ENCODE data around the gene KRTAP5-8.
"Not testable (repeated sequence)": the region's sequence is repeated elsewhere in the genome, so short reads cannot be mapped to it uniquely, and the experiment has no call there.

The KRTAP5-8 gene, protein sequence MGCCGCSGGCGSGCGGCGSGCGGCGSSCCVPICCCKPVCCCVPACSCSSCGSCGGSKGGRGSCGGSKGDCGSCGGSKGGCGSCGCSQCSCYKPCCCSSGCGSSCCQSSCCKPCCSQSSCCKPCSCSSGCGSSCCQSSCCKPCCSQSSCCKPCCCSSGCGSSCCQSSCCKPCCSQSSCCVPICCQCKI

DNA sequence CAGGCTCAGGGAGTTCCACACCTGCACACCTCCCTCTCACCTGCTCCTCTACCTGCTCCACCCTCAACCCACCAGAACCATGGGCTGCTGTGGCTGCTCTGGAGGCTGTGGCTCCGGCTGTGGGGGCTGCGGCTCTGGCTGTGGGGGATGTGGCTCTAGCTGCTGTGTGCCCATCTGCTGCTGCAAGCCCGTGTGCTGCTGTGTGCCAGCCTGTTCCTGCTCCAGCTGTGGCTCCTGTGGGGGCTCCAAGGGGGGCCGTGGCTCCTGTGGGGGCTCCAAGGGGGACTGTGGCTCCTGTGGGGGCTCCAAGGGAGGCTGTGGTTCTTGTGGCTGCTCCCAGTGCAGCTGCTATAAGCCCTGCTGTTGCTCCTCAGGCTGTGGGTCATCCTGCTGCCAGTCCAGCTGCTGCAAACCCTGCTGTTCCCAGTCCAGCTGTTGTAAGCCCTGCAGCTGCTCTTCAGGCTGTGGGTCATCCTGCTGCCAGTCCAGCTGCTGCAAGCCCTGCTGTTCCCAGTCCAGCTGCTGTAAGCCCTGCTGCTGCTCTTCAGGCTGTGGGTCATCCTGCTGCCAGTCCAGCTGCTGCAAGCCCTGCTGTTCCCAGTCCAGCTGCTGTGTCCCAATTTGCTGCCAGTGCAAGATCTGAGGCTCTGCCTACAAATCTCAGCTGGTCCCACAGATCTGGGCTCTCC is at the start of gene KRTAP5-8:
KRTAP5-8 (plus strand) TSS at position 49 of the 689 bp plus-strand sequence; CDS start at position 80, 31 bp downstream.
- H3K27me3 ChIP-seq (ENCODE audit: control insufficient read depth in 2 of 2, insufficient read depth in 2 of 2, low read length in 2 of 2); H3K36me3 ChIP-seq (ENCODE audit: control insufficient read depth in 2 of 2, insufficient read depth in 2 of 2, low read length in 2 of 2); H3K4me1 ChIP-seq (ENCODE audit: control insufficient read depth in 2 of 2, insufficient read depth in 2 of 2, low read length in 2 of 2); H3K4me3 ChIP-seq (ENCODE audit: low read length in 2 of 2); H3K9ac ChIP-seq (ENCODE audit: low read depth in 1 of 2, low read length in 2 of 2); H3K9me3 ChIP-seq (ENCODE audit: control insufficient read depth in 2 of 2, low read length in 2 of 2); H3K27ac ChIP-seq (ENCODE audit: low read depth in 2 of 2, low read length in 2 of 2): not testable (repeated sequence)

DNA sequence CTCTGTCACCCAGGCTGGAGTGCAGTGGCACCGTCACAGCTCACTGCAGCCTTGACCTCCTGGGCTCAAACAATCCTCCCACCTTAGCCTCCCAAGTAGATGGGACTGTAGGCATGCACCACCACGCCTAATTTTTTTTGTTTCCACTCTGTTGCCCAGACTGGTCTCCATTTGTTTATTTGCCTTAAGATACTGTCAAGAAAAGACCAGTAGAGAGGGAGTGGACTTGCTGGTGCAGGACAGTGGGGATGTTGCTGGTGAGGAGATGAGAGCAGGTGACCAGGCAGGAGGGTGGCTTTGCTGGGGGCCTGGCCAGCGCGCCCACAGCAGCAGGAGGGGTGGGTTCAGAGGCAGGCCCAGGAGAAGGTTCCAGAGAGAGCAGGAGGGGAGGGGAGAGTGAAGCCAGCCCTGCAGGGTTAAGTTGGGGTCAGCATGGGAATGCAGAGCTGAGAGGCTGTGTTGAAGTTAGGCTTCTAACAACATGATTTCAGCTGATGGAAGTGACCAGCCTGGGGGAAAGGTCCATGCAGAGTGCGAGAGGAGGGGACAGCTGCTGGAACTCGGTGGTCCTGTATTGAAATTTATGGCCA is 49.0 kb upstream of the KRTAP5-8 start:
- Histone ChIP-seq H3K27ac (ENCODE audit: low read depth in 2 of 2, low read length in 2 of 2) (no peak overlapping the region), H3K9ac (ENCODE audit: low read depth in 1 of 2, low read length in 2 of 2) (no peak overlapping the region), H3K4me3 (ENCODE audit: low read length in 2 of 2) (no peak overlapping the region), H3K27me3 (ENCODE audit: control insufficient read depth in 2 of 2, insufficient read depth in 2 of 2, low read length in 2 of 2) (no peaks in the 10 kb centered on the region), H3K36me3 (ENCODE audit: control insufficient read depth in 2 of 2, insufficient read depth in 2 of 2, low read length in 2 of 2) (peaks cover 66 to 78% of the 10 kb centered on the region in 2 donors), H3K4me1 (ENCODE audit: control insufficient read depth in 2 of 2, insufficient read depth in 2 of 2, low read length in 2 of 2) (no peaks in the 10 kb centered on the region), H3K9me3 (ENCODE audit: control insufficient read depth in 2 of 2, low read length in 2 of 2) (no peaks in the 10 kb centered on the region)

DNA sequence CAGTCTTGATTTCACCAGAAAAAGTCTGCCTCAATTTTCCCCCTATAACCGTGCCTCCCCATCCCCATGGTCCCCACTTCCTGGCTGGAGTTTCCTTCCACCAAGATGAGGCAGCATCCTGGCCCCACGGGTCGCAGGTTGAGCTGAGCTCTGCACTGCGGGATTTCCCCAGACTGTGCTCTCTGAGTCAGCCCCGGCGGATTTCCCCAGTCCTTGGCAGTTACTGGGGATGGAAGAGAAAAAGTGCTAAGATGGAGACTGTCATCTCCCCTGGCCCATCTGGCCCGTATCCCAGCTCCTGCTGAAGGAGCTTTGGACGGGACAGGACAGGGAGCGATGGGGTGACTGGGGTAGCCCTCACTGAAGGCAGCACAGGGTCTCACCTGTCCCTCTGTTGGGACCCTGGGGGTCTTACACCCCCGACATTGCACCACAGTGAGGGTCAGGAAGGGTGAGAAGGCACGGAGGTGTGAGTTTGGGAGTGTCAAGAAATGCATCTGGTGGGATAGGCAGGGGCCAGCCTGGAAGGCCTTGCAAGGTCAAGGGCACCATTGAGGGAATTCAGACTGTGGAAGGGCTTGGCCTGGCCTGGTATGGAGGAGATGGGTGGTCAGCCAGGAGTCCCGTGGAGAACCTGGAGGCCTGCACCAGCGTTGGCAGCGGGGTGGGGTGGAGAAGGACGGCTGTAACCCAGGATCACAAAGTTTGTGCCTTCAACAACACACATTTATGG is 48.3 kb upstream of the KRTAP5-8 start:
- H3K9ac ChIP-seq (ENCODE audit: low read depth in 1 of 2, low read length in 2 of 2), result no peak overlapping the region
- H3K4me1 ChIP-seq (ENCODE audit: control insufficient read depth in 2 of 2, insufficient read depth in 2 of 2, low read length in 2 of 2), result no peaks in the 10 kb centered on the region
- peaks cover 65 to 76% of the 10 kb centered on the region in 2 donors for H3K36me3 ChIP-seq (ENCODE audit: control insufficient read depth in 2 of 2, insufficient read depth in 2 of 2, low read length in 2 of 2)
- no peak overlapping the region for H3K27ac ChIP-seq (ENCODE audit: low read depth in 2 of 2, low read length in 2 of 2)
- H3K9me3 ChIP-seq (ENCODE audit: control insufficient read depth in 2 of 2, low read length in 2 of 2), result no peaks in the 10 kb centered on the region
- no peak overlapping the region for H3K4me3 ChIP-seq (ENCODE audit: low read length in 2 of 2)
- H3K27me3 ChIP-seq (ENCODE audit: control insufficient read depth in 2 of 2, insufficient read depth in 2 of 2, low read length in 2 of 2), result no peaks in the 10 kb centered on the region

DNA sequence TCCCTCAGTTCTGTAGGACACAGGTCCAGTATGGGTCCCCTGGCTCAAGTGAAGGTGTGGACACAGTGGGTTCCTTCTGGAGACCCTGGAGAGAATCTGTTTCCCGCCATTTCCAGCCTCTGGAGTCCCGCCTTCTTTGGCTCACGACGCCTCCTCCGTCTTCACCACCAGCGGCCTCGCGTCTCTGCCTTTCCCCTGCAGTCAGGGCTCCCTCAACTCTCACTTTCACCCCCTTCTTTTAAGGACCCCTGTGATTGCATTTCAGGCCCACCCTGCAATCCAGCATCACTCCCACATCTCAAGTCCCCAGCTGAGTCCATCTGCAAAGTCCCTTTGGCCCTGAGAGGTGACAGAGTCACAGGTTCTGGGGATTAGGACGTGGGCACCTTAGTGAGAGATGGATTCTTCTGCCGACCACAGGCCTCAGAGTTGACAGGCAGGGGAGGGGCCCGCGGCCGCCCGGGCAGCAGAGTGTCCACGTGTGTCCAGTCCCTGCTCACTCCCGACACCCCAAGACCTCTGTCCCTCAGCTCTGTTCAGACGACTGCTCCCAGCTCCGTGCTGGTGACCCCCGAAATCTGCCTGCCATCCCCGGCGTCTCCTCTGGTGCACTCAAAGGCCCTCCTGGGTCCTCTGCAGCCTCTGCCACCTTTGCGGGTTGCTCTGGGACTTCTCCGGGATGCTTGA is 47.6 kb upstream of the KRTAP5-8 start:
- Histone ChIP-seq H3K4me1 (ENCODE audit: control insufficient read depth in 2 of 2, insufficient read depth in 2 of 2, low read length in 2 of 2) (no peaks in the 10 kb centered on the region), H3K9ac (ENCODE audit: low read depth in 1 of 2, low read length in 2 of 2) (no peak overlapping the region), H3K4me3 (ENCODE audit: low read length in 2 of 2) (no peak overlapping the region), H3K9me3 (ENCODE audit: control insufficient read depth in 2 of 2, low read length in 2 of 2) (no peaks in the 10 kb centered on the region), H3K27me3 (ENCODE audit: control insufficient read depth in 2 of 2, insufficient read depth in 2 of 2, low read length in 2 of 2) (no peaks in the 10 kb centered on the region), H3K27ac (ENCODE audit: low read depth in 2 of 2, low read length in 2 of 2) (no peak overlapping the region), H3K36me3 (ENCODE audit: control insufficient read depth in 2 of 2, insufficient read depth in 2 of 2, low read length in 2 of 2) (peaks cover 62 to 73% of the 10 kb centered on the region in 2 donors)

DNA sequence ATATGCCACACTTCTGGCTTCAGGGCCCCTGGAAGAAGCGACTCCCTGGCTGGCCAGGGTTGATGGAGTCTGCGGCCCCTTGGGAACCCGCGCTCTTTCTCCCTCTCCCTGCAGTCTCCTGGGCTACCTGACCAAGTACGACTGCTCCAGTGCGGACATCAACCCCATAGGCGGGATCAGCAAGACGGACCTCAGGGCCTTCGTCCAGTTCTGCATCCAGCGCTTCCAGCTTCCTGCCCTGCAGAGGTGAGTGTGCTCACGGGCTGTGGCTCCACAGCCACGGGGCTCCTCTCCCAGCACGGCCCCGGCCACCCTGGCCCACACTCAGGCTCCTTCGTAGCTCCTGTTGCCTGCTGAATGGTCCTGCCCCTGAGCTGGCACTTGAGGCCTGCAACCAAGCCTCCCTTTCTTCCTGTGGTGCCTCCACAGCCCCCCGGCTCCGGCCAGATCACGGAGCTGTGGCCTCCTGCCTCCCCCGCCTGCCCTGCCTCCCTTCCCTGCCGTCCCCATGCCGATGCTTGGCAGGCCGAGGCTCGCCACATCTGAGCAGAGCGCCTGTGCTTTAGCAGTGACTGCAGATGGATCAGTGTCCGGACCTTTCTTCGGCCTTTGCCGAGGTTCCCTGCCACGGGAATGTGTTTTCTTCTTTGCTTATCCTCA is 47.0 kb upstream of the KRTAP5-8 start:
- Histone ChIP-seq H3K9ac (ENCODE audit: low read depth in 1 of 2, low read length in 2 of 2) (no peak overlapping the region), H3K4me3 (ENCODE audit: low read length in 2 of 2) (no peak overlapping the region), H3K27ac (ENCODE audit: low read depth in 2 of 2, low read length in 2 of 2) (no peak overlapping the region), H3K4me1 (ENCODE audit: control insufficient read depth in 2 of 2, insufficient read depth in 2 of 2, low read length in 2 of 2) (no peaks in the 10 kb centered on the region), H3K9me3 (ENCODE audit: control insufficient read depth in 2 of 2, low read length in 2 of 2) (no peaks in the 10 kb centered on the region), H3K27me3 (ENCODE audit: control insufficient read depth in 2 of 2, insufficient read depth in 2 of 2, low read length in 2 of 2) (no peaks in the 10 kb centered on the region), H3K36me3 (ENCODE audit: control insufficient read depth in 2 of 2, insufficient read depth in 2 of 2, low read length in 2 of 2) (peaks cover 63 to 73% of the 10 kb centered on the region in 2 donors)

DNA sequence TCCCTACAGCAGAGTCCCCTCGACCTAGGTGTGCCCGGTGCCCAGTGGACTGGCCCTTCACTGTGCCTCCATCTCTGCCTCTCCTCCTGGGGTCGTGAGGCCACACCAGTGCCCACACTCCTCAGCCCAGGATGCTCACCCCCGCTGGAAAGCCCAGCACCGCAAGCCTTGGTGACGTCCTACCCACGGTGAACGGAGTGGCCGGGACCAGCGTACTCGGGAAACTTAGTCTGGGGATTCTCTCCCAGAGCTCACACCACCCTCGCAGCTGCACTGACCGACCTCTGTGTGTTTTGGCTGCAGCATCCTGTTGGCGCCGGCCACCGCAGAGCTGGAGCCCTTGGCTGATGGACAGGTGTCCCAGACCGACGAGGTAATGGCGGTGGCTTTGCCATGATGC is 46.3 kb upstream of the KRTAP5-8 start:
- Histone ChIP-seq H3K4me3 (ENCODE audit: low read length in 2 of 2) (no peak overlapping the region), H3K27me3 (ENCODE audit: control insufficient read depth in 2 of 2, insufficient read depth in 2 of 2, low read length in 2 of 2) (no peaks in the 10 kb centered on the region), H3K36me3 (ENCODE audit: control insufficient read depth in 2 of 2, insufficient read depth in 2 of 2, low read length in 2 of 2) (peaks cover 63 to 73% of the 10 kb centered on the region in 2 donors), H3K9me3 (ENCODE audit: control insufficient read depth in 2 of 2, low read length in 2 of 2) (no peaks in the 10 kb centered on the region), H3K9ac (ENCODE audit: low read depth in 1 of 2, low read length in 2 of 2) (no peak overlapping the region), H3K4me1 (ENCODE audit: control insufficient read depth in 2 of 2, insufficient read depth in 2 of 2, low read length in 2 of 2) (no peaks in the 10 kb centered on the region), H3K27ac (ENCODE audit: low read depth in 2 of 2, low read length in 2 of 2) (no peak overlapping the region)

DNA sequence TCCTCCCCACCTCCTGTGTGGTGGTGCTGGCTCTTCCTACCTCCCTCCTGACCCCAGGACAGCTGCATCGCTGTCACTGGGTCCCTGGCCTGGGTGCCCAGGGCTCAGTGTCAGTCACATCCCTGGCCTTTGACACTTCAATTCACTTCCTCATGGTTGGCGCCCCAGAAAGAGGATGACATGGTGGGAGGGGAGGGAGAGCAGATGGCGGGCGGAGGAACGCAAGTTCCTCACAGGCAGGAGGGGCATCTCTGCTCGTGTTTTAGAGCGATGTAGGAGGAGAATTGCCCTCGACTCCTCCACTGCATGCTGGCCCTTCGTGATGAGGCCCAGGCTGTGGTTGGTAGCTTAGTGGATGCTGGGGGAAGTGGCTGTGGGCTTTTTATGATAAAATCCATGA is 45.9 kb upstream of the KRTAP5-8 start:
- peaks cover 65 to 75% of the 10 kb centered on the region in 2 donors for H3K36me3 ChIP-seq (ENCODE audit: control insufficient read depth in 2 of 2, insufficient read depth in 2 of 2, low read length in 2 of 2)
- no peak overlapping the region for H3K27ac ChIP-seq (ENCODE audit: low read depth in 2 of 2, low read length in 2 of 2)
- no peak overlapping the region for H3K4me3 ChIP-seq (ENCODE audit: low read length in 2 of 2)
- no peak overlapping the region for H3K9ac ChIP-seq (ENCODE audit: low read depth in 1 of 2, low read length in 2 of 2)
- H3K27me3 ChIP-seq (ENCODE audit: control insufficient read depth in 2 of 2, insufficient read depth in 2 of 2, low read length in 2 of 2), result no peaks in the 10 kb centered on the region
- H3K4me1 ChIP-seq (ENCODE audit: control insufficient read depth in 2 of 2, insufficient read depth in 2 of 2, low read length in 2 of 2), result no peaks in the 10 kb centered on the region
- H3K9me3 ChIP-seq (ENCODE audit: control insufficient read depth in 2 of 2, low read length in 2 of 2), result no peaks in the 10 kb centered on the region

DNA sequence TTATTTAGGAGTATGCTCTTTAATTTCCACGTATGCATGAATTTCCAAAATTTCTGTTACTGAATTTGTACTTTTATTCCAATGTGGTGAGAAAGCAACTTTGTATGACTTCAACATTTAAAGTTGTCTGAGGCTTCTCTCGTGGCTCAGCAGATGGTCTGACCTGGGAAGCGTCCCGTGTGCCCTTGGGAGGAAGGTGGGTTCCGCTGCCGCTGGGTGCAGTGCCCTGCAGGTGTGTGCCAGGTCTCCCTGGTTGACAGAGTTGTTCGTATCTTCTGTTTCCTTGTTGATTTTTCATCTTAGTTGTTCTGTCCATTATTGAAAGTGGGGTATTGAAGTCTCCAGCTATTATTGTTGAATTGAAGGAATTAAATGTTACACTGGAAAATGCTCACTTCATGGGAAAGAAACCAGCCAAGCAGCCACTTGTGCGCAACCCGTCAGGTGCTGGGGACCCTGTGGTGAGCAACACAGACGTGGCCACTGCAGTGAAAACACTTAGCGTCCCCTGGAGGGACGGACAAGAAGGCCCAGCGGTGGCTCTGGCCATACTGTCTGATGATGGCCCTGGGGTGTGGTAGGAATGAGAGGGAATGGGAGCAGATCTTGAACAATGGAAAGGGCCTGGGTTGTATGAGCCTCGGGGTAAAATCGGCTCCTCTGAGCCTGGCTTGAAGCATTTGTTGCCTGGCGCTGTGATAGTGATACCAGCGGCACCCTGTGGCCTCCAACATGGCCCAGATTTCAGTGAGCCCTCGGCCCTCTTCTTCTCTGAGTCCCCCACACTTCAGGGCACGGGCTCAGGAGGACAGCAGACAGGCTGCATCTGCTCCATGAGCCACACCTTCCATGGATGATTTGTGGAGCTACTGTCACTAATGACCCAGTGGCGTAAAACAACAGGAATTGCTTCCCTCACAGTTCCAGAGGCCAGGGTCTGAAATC is 42.3 kb upstream of the KRTAP5-8 start:
- no peak overlapping the region for H3K27ac ChIP-seq (ENCODE audit: low read depth in 2 of 2, low read length in 2 of 2)
- no peaks in the 10 kb centered on the region for H3K9me3 ChIP-seq (ENCODE audit: control insufficient read depth in 2 of 2, low read length in 2 of 2)
- H3K9ac ChIP-seq (ENCODE audit: low read depth in 1 of 2, low read length in 2 of 2), result no peak overlapping the region
- no peak overlapping the region for H3K4me3 ChIP-seq (ENCODE audit: low read length in 2 of 2)
- H3K36me3 ChIP-seq (ENCODE audit: control insufficient read depth in 2 of 2, insufficient read depth in 2 of 2, low read length in 2 of 2), result peaks cover 80 to 83% of the 10 kb centered on the region in 2 donors
- H3K4me1 ChIP-seq (ENCODE audit: control insufficient read depth in 2 of 2, insufficient read depth in 2 of 2, low read length in 2 of 2), result no peaks in the 10 kb centered on the region
- H3K27me3 ChIP-seq (ENCODE audit: control insufficient read depth in 2 of 2, insufficient read depth in 2 of 2, low read length in 2 of 2), result no peaks in the 10 kb centered on the region

DNA sequence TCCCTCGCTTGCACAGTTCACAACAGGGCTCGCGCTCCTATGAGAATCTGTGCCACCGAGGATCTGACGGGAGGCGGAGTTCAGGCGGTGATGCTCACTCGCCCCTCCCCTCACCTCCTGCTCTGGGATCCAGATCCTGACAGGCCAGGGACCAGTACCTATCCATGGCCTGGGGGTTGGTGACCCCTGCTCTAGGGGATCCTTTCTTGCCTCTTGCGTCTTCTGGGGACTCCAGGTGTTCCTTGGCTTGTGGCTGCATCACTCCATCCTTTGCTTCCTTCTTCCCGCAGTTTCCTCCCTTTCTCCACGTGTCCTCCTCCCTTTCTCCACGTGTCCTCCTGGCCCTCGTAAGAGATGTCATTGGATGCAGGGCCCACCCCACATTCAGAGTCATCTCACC is 41.4 kb upstream of the KRTAP5-8 start:
- Histone ChIP-seq H3K4me1 (ENCODE audit: control insufficient read depth in 2 of 2, insufficient read depth in 2 of 2, low read length in 2 of 2) (no peaks in the 10 kb centered on the region), H3K36me3 (ENCODE audit: control insufficient read depth in 2 of 2, insufficient read depth in 2 of 2, low read length in 2 of 2) (peaks cover 77 to 83% of the 10 kb centered on the region in 2 donors), H3K4me3 (ENCODE audit: low read length in 2 of 2) (no peak overlapping the region), H3K27ac (ENCODE audit: low read depth in 2 of 2, low read length in 2 of 2) (no peak overlapping the region), H3K27me3 (ENCODE audit: control insufficient read depth in 2 of 2, insufficient read depth in 2 of 2, low read length in 2 of 2) (no peaks in the 10 kb centered on the region), H3K9ac (ENCODE audit: low read depth in 1 of 2, low read length in 2 of 2) (no peak overlapping the region), H3K9me3 (ENCODE audit: control insufficient read depth in 2 of 2, low read length in 2 of 2) (no peaks in the 10 kb centered on the region)

All from mucosa of rectum (tissue), 2 donors.